ENCODE data around the gene PCYT1A. TPM values are rescaled to one million over a fixed set of nuclear protein-coding genes. Genes with fewer than 3 reads are reported as not detected.

The PCYT1A gene
- total and polyA plus RNA-seq, 2 of the 13 experiments (the other 11 are each of a cell fraction or from before 2014, with no cell fraction given) = 26.4 to 45.3 TPM

DNA sequence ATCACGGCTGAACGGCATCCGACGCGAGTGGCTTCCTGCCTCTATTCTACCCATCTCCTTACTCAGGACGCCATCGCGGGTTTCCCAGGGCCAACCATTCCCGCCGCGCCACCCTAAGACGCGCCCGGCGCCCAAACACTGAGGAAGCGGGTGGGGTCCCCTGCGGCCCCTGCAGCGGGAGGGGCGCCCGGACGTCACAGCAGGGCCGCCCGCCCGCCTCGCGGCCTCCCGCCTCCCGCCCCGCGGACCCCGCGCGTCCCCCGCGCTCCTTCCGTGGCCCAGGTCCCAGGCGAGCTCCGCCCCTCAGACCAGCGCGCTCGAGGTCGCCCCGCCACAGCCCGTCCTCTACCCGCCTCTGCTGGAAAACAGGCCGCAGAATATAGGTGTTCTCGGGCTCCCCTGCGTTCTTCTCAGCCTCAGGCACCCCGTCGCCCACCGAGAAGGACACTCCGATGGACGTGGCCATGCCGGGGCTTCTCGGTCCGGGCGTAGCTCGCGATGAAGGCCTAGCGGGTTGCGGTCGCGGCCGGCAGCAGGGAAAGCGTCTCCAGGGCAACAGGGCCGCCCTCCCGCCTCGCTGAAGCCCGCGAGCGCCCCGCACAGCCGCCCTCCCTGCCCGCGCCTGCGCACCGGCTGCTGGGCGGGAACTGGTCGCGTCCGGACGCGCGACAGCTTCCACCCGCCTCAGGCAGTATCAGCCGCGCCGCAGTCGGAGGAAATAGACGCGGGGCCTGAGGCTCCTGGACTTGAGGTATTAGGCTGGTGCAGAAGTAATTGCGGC is 30.4 kb upstream of the PCYT1A start, which contains the start of gene DYNLT2B (continued):
- TF ChIP-seq ZBTB38 (CRISPR knock-in tag; IDR thresholded peaks at IDR 0.05) (peak; percentile 73; the same call in 1 of the 2 replicates), KAT8 (CRISPR knock-in tag; IDR thresholded peaks at IDR 0.05) (peak; percentile 74; the same call in 1 of the 2 replicates), ZNF205 (CRISPR knock-in tag; IDR thresholded peaks at IDR 0.05) (no peak; the same call in 1 of the 2 replicates), NFRKB (IDR thresholded peaks at IDR 0.05) (no peak), ZIK1 (CRISPR knock-in tag; IDR thresholded peaks at IDR 0.05; ENCODE audit: borderline replicate concordance, low read depth) (peak; percentile 95), RFX1 (IDR thresholded peaks at IDR 0.05) (peak; percentile 93), HCFC1 (IDR thresholded peaks at IDR 0.05; ENCODE audit: low read depth, low read length) (no peak), ZBTB25 (CRISPR knock-in tag; IDR thresholded peaks at IDR 0.05) (peak; percentile 49; the same call in 1 of the 2 replicates), ZNF598 (CRISPR knock-in tag; IDR thresholded peaks at IDR 0.05; ENCODE audit: borderline replicate concordance) (peak; percentile 59), ELF4 (CRISPR knock-in tag; IDR thresholded peaks at IDR 0.05; ENCODE audit: borderline replicate concordance) (no peak), BATF2 (CRISPR knock-in tag; IDR thresholded peaks at IDR 0.05) (no peak), ZNF354B (CRISPR knock-in tag; IDR thresholded peaks at IDR 0.05) (no peak), MED1 (CRISPR knock-in tag; IDR thresholded peaks at IDR 0.05) (no peak; the same call in 1 of the 2 replicates), ZNF737 (CRISPR knock-in tag; IDR thresholded peaks at IDR 0.05; ENCODE audit: borderline replicate concordance) (0 out of 2 replicates have a peak, but pooled peaks have one; percentile 22), ZNF10 (CRISPR knock-in tag; IDR thresholded peaks at IDR 0.05; ENCODE audit: borderline replicate concordance, low read depth) (no peak), ZNF430 (CRISPR knock-in tag; IDR thresholded peaks at IDR 0.05) (peak; percentile 92), ZNF264 (CRISPR knock-in tag; IDR thresholded peaks at IDR 0.05) (no peak; the same call in 1 of the 2 replicates)
- TF ChIP-seq, protein P1, sequence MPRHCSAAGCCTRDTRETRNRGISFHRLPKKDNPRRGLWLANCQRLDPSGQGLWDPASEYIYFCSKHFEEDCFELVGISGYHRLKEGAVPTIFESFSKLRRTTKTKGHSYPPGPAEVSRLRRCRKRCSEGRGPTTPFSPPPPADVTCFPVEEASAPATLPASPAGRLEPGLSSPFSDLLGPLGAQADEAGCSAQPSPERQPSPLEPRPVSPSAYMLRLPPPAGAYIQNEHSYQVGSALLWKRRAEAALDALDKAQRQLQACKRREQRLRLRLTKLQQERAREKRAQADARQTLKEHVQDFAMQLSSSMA (CRISPR knock-in tag; IDR thresholded peaks at IDR 0.05) = 0 out of 2 replicates have a peak, but pooled peaks have one; percentile 80
- TF ChIP-seq, protein P2, sequence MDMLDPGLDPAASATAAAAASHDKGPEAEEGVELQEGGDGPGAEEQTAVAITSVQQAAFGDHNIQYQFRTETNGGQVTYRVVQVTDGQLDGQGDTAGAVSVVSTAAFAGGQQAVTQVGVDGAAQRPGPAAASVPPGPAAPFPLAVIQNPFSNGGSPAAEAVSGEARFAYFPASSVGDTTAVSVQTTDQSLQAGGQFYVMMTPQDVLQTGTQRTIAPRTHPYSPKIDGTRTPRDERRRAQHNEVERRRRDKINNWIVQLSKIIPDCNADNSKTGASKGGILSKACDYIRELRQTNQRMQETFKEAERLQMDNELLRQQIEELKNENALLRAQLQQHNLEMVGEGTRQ (IDR thresholded peaks at IDR 0.05; ENCODE audit: low read depth, low read length) = no peak
- TF ChIP-seq, protein P2 (CRISPR knock-in tag; IDR thresholded peaks at IDR 0.05; ENCODE audit: borderline replicate concordance) = no peak
- TF ChIP-seq, protein P3, sequence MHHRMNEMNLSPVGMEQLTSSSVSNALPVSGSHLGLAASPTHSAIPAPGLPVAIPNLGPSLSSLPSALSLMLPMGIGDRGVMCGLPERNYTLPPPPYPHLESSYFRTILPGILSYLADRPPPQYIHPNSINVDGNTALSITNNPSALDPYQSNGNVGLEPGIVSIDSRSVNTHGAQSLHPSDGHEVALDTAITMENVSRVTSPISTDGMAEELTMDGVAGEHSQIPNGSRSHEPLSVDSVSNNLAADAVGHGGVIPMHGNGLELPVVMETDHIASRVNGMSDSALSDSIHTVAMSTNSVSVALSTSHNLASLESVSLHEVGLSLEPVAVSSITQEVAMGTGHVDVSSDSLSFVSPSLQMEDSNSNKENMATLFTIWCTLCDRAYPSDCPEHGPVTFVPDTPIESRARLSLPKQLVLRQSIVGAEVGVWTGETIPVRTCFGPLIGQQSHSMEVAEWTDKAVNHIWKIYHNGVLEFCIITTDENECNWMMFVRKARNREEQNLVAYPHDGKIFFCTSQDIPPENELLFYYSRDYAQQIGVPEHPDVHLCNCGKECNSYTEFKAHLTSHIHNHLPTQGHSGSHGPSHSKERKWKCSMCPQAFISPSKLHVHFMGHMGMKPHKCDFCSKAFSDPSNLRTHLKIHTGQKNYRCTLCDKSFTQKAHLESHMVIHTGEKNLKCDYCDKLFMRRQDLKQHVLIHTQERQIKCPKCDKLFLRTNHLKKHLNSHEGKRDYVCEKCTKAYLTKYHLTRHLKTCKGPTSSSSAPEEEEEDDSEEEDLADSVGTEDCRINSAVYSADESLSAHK (CRISPR knock-in tag; IDR thresholded peaks at IDR 0.05; ENCODE audit: borderline replicate concordance) = no peak
- TF ChIP-seq, protein P4, sequence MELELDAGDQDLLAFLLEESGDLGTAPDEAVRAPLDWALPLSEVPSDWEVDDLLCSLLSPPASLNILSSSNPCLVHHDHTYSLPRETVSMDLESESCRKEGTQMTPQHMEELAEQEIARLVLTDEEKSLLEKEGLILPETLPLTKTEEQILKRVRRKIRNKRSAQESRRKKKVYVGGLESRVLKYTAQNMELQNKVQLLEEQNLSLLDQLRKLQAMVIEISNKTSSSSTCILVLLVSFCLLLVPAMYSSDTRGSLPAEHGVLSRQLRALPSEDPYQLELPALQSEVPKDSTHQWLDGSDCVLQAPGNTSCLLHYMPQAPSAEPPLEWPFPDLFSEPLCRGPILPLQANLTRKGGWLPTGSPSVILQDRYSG (CRISPR knock-in tag; IDR thresholded peaks at IDR 0.05) = no peak
